Osteoblast (primary cell): ENCODE results near the gene CDYL. TPM values are rescaled to one million over a fixed set of nuclear protein-coding genes. Genes with fewer than 3 reads are reported as not detected.

Source experiments
- DNase-seq: peaks from one replicate; pipeline ENCODE4 v3.0.0; 2011; ENCODE audit warnings: low spot score, mixed read lengths; ENCODE audit not compliant: insufficient read length; ENCODE audit errors: missing footprints
- H2AFZ ChIP-seq: 2 replicates; pipeline ENCODE4 v1.6.0; 2011; ENCODE audit warnings: mild to moderate bottlenecking, low read length
- H3K27ac ChIP-seq: 2 replicates; pipeline ENCODE4 v1.5.1; 2011; ENCODE audit warnings: mild to moderate bottlenecking, low read depth, low read length, moderate library complexity
- H3K27me3 ChIP-seq: 2 replicates; pipeline ENCODE4 v1.6.0; 2012; ENCODE audit warnings: mild to moderate bottlenecking, control low read depth, inconsistent platforms, low read length, moderate library complexity; ENCODE audit not compliant: insufficient read depth
- H3K36me3 ChIP-seq: 2 replicates; pipeline ENCODE4 v1.5.1; 2011; ENCODE audit warnings: mild to moderate bottlenecking, low read length, control low read depth, moderate library complexity; ENCODE audit not compliant: insufficient read depth
- H3K4me1 ChIP-seq: 2 replicates; pipeline ENCODE4 v1.5.1; 2011; ENCODE audit warnings: mild to moderate bottlenecking, low read length, control low read depth, moderate library complexity; ENCODE audit not compliant: insufficient read depth
- H3K4me2 ChIP-seq: 2 replicates; pipeline ENCODE4 v1.6.0; 2011; ENCODE audit warnings: mild to moderate bottlenecking, low read length; ENCODE audit not compliant: insufficient read depth
- H3K4me3 ChIP-seq: fragments of 200-600 bp; sonication (generic); 3 replicates; pipeline ENCODE4 v1.5.1; 2012; ENCODE audit warnings: mild to moderate bottlenecking, low read length, inconsistent platforms; ENCODE audit not compliant: insufficient read depth
- H3K79me2 ChIP-seq: 2 replicates; pipeline ENCODE4 v1.6.0; 2012; ENCODE audit warnings: mild to moderate bottlenecking, low read length, control low read depth, inconsistent platforms; ENCODE audit not compliant: insufficient read depth
- H3K9me3 ChIP-seq: 2 replicates; pipeline ENCODE4 v1.5.1; 2011; ENCODE audit warnings: low read depth, low read length, control low read depth
- H4K20me1 ChIP-seq: 2 replicates; pipeline ENCODE4 v1.6.0; 2012; ENCODE audit warnings: mild to moderate bottlenecking, low read length, control low read depth; ENCODE audit not compliant: insufficient read depth
- total RNA-seq: library from RNA; depleted of rRNA; stranded (reverse); fragments of >200 nt; gene quantifications from 2 replicates; pipeline ENCODE4 v1.2.3, GENCODE V29; 2012
- TF ChIP-seq, protein P1 (sequence below): IDR thresholded peaks from 2 replicates; pipeline ENCODE4 v1.5.1; 2011; ENCODE audit warnings: mild to moderate bottlenecking, low read depth, low read length, moderate library complexity; ENCODE audit errors: extremely low read depth

The CDYL gene
- total RNA-seq, 1 donor = 106 TPM

GRCh38 chr6:4747588-4747987 lies 28.6 kb upstream of the CDYL start:
- Histone ChIP-seq H3K79me2 (no peaks in the 10 kb centered on the region), H4K20me1 (no peaks in the 10 kb centered on the region), H3K4me3 (no peak overlapping the region), H3K36me3 (no peaks in the 10 kb centered on the region), H3K27me3 (peaks cover 4% of the 10 kb centered on the region), H3K4me2 (no peak overlapping the region), H3K9me3 (no peaks in the 10 kb centered on the region), H3K27ac (no peak overlapping the region), H2AFZ (no peak overlapping the region), H3K4me1 (no peaks in the 10 kb centered on the region)
- DNase-seq = no peak
- TF ChIP-seq, protein P1, sequence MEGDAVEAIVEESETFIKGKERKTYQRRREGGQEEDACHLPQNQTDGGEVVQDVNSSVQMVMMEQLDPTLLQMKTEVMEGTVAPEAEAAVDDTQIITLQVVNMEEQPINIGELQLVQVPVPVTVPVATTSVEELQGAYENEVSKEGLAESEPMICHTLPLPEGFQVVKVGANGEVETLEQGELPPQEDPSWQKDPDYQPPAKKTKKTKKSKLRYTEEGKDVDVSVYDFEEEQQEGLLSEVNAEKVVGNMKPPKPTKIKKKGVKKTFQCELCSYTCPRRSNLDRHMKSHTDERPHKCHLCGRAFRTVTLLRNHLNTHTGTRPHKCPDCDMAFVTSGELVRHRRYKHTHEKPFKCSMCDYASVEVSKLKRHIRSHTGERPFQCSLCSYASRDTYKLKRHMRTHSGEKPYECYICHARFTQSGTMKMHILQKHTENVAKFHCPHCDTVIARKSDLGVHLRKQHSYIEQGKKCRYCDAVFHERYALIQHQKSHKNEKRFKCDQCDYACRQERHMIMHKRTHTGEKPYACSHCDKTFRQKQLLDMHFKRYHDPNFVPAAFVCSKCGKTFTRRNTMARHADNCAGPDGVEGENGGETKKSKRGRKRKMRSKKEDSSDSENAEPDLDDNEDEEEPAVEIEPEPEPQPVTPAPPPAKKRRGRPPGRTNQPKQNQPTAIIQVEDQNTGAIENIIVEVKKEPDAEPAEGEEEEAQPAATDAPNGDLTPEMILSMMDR = no peak

- DNase-seq = no peak
Observed at GRCh38 chr6:4751823-4752464, 24.3 kb upstream of the CDYL start.

GRCh38 chr6:4756247-4756646 lies 20.0 kb upstream of the CDYL start:
- Histone ChIP-seq H3K79me2 (no peaks in the 10 kb centered on the region), H3K36me3 (no peaks in the 10 kb centered on the region), H3K4me3 (no peak overlapping the region), H3K27ac (no peak overlapping the region), H3K27me3 (peaks cover 7% of the 10 kb centered on the region), H2AFZ (no peak overlapping the region), H3K4me2 (no peak overlapping the region), H3K9me3 (no peaks in the 10 kb centered on the region), H4K20me1 (no peaks in the 10 kb centered on the region), H3K4me1 (no peaks in the 10 kb centered on the region)
- TF ChIP-seq, protein P1 = no peak
- no peak for DNase-seq

More at GRCh38 chr6:4751823-4752464, 24.3 kb upstream of the CDYL start:
- no peak overlapping the region for H3K27ac ChIP-seq
- peaks cover 7% of the 10 kb centered on the region for H3K27me3 ChIP-seq
- no peak overlapping the region for H3K4me3 ChIP-seq
- H3K4me2 ChIP-seq = no peak overlapping the region
- H3K79me2 ChIP-seq = no peaks in the 10 kb centered on the region
- H3K36me3 ChIP-seq = no peaks in the 10 kb centered on the region
- no peak overlapping the region for H2AFZ ChIP-seq
- no peaks in the 10 kb centered on the region for H3K4me1 ChIP-seq
- TF ChIP-seq, protein P1 = no peak
- H3K9me3 ChIP-seq = no peaks in the 10 kb centered on the region
- no peaks in the 10 kb centered on the region for H4K20me1 ChIP-seq

DNA sequence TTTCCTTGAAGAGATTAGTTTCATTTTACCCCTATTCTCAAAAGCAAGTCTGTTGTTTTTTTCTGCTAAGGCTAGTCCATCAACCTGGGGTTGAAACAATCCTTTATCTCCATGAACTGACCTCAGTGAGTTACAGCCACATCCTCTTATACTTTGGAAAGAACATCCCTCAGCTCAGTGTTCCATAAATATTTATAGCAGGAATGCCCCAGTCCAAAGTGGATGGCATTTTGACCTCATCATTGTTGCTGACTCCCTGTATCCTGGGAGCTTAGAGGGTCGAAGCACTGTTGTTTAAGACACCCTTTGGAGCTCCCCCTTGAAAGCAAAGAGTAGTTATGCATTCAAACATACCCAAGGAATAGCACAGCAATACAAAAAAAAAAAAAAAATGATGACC lies 16.2 kb upstream of the CDYL start:
- TF ChIP-seq, protein P1 = no peak
- no peak for DNase-seq
- Histone ChIP-seq H3K27ac (no peak overlapping the region), H3K9me3 (no peaks in the 10 kb centered on the region), H2AFZ (no peak overlapping the region), H3K4me1 (no peaks in the 10 kb centered on the region), H3K79me2 (no peaks in the 10 kb centered on the region), H3K36me3 (no peaks in the 10 kb centered on the region), H4K20me1 (no peaks in the 10 kb centered on the region), H3K4me2 (no peak overlapping the region), H3K4me3 (no peak overlapping the region), H3K27me3 (peaks cover 2% of the 10 kb centered on the region)
